Mucosa of descending colon (tissue), 3 donors: ENCODE measurements around the gene SBK3. TPM values are rescaled to one million over a fixed set of nuclear protein-coding genes. Genes with fewer than 3 reads are reported as not detected.
A peak's percentile ranks its signal among the peaks of the same experiment; 100 is the strongest.

Experiments used
- ATAC-seq: fragments of 200-7000 bp; cut with Tn5 transposase; one replicate; pipeline ENCODE4 v1.9.1; 2020; ENCODE audit warnings: mild to moderate bottlenecking, moderate library complexity
- DNase-seq, 3 donors: peaks; one replicate each; pipeline ENCODE4 v3.0.0-alpha.2; 2020
- H3K36me3 ChIP-seq: fragments of 200-600 bp; one replicate; pipeline ENCODE4 v1.8.0; 2021; ENCODE audit warnings: low read depth, mild to moderate bottlenecking
- H3K4me1 ChIP-seq: fragments of 200-600 bp; one replicate; pipeline ENCODE4 v1.8.0; 2021; ENCODE audit warnings: low read depth, mild to moderate bottlenecking
- H3K4me3 ChIP-seq: fragments of 200-600 bp; one replicate; pipeline ENCODE4 v1.8.0; 2021; ENCODE audit warnings: mild to moderate bottlenecking
- H3K9me3 ChIP-seq: fragments of 200-600 bp; one replicate; pipeline ENCODE4 v1.8.0; 2021; ENCODE audit warnings: mild to moderate bottlenecking
- CTCF ChIP-seq: fragments of 200-600 bp; IDR thresholded peaks from one replicate; pipeline ENCODE4 v1.8.0; 2022; ENCODE audit warnings: antibody characterized with exemption, mild to moderate bottlenecking
- intact Hi-C, 2 donors: fragments of 100-400 bp; cut with DNase I in 1 of 2; cut with micrococcal nuclease in 1 of 2; formaldehyde crosslinking; loops; one replicate each; pipeline versions ENCODE4 v1.11.0 to v1.11.1; 2022; cut with DNase I, micrococcal nuclease
- total RNA-seq, 3 donors: library from RNA; stranded (reverse); fragmentation: NEBNext Ultra II Directional in 2 of 3; extraction: Animal tissue kit (Norgen Biotek cat#: 25700) in 2 of 3; gene quantifications; one replicate each; pipeline versions ENCODE4 v1.2.1 to v1.2.4, GENCODE V29; 2021 to 2023
- donor health status: DM: no; HTN: no; CAD: no; lungs with moderate emphysema.
- donor health status: DM: no; HTN: no; CAD: no.
- donor health status: DM: no; HTN: yes; CAD: no.

Gene SBK3
- total RNA-seq, 3 donors from 2014 or later: 0.34 to 0.54 TPM; not detected in 1

GRCh38 chr19:55566823-55567222 is 21.5 kb upstream of the SBK3 start:
- Histone ChIP-seq H3K4me1 (peaks cover 3% of the 10 kb centered on the region), H3K9me3 (no peaks in the 10 kb centered on the region), H3K36me3 (no peaks in the 10 kb centered on the region), H3K4me3 (no peak overlapping the region)
- no peak for TF ChIP-seq CTCF
- ATAC-seq (no peak), DNase-seq (no peak)
- intact Hi-C loops: no loop called here

DNA sequence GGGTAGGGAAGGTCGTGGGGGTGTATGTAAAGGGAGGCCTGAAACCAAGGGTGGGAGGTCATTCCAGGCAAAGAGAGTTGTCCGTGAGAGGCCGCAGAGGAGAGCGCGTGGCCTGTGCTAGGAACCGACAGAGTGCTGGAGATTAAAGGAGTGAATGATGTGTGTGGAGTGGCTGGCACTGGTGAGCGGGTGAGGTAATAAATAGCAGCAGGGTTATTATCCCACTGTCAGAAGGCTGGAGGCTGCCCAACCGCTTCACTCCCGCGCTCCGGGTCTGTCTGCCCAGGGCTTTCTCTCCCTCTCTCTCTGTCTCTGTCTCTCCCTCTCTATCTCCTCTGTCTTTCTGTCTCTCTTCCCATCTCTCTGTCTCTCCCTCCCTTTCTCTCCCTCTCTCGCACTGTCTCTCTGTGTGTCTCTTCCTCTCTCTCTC is 17.9 kb upstream of the SBK3 start:
- DNase-seq: peak in 1 of 3 donors; percentile 28

GRCh38 chr19:55559684-55560083 is 14.3 kb upstream of the SBK3 start:
- no peak for ATAC-seq
- no peak overlapping the region for H3K4me3 ChIP-seq
- H3K36me3 ChIP-seq: no peaks in the 10 kb centered on the region
- peak in 1 of 3 donors; percentile 7 for DNase-seq
- H3K9me3 ChIP-seq: no peaks in the 10 kb centered on the region
- no peak for TF ChIP-seq CTCF
- H3K4me1 ChIP-seq: peaks cover 3% of the 10 kb centered on the region
- intact Hi-C loops: no loop called here

More for the DNA sequence above, 17.9 kb upstream of the SBK3 start:
- H3K4me1 ChIP-seq: peaks cover 3% of the 10 kb centered on the region
- TF ChIP-seq CTCF: no peak
- intact Hi-C loops: no loop called here
- no peaks in the 10 kb centered on the region for H3K36me3 ChIP-seq
- peak; percentile 68 for ATAC-seq
- H3K9me3 ChIP-seq: no peaks in the 10 kb centered on the region
- no peak overlapping the region for H3K4me3 ChIP-seq

DNA sequence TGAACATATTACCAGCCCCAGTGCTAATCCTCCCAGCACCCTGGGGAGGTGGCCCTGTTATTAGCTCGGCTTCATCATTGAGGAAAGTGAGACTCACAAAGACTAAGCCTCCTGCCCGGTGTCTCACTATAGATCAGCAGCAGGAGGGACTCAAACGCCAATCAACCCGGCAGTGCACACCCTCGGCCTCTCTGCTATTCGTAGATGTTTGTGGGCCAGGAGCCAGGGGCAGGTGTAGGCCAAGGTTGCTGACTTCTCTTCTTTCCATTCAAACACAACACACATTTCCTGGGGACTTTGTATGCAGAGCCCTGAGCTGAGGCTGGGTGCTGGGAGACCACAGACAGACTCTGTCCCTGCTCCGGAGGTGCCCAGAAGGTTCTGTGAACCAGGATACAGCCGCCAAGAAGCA is 9.4 kb upstream of the SBK3 start:
- DNase-seq: no peak
- intact Hi-C loops: no loop called here
- H3K4me3 ChIP-seq: no peak overlapping the region
- no peak for TF ChIP-seq CTCF
- ATAC-seq: no peak
- no peaks in the 10 kb centered on the region for H3K36me3 ChIP-seq
- H3K9me3 ChIP-seq: no peaks in the 10 kb centered on the region
- no peaks in the 10 kb centered on the region for H3K4me1 ChIP-seq

- ATAC-seq: no peak
- TF ChIP-seq CTCF: no peak
Measured at GRCh38 chr19:55554302-55554701, 9.0 kb upstream of the SBK3 start.

More at GRCh38 chr19:55554302-55554701, 9.0 kb upstream of the SBK3 start:
- no peak for DNase-seq
- Histone ChIP-seq H3K9me3 (no peaks in the 10 kb centered on the region), H3K4me1 (no peaks in the 10 kb centered on the region), H3K4me3 (no peak overlapping the region), H3K36me3 (no peaks in the 10 kb centered on the region)
- intact Hi-C loops: no loop called here
